Activated T-cell treated with anti-CD3 and anti-CD28 coated beads, Interleukin-2, amount 50 U/mL, for 24 hours (primary cell): ENCODE measurements around the gene SETD3.
A peak's percentile ranks its signal among the peaks of the same experiment; 100 is the strongest.

Experiments
- DNase-seq: peaks from one replicate; pipeline ENCODE4 v3.0.0-alpha.2; 2020
- H3K27ac Mint-ChIP-seq: 2 replicates; pipeline ENCODE4 v1.8.0; 2020; ENCODE audit warnings: mild to moderate bottlenecking, mixed read lengths
- H3K27me3 Mint-ChIP-seq: 2 replicates; pipeline ENCODE4 v1.8.0; 2020; ENCODE audit warnings: mixed read lengths
- H3K36me3 Mint-ChIP-seq: 2 replicates; pipeline ENCODE4 v1.8.0; 2020; ENCODE audit warnings: low read depth, mixed read lengths
- H3K4me1 Mint-ChIP-seq: 2 replicates; pipeline ENCODE4 v1.8.0; 2020; ENCODE audit warnings: low read depth, mixed read lengths
- H3K4me3 Mint-ChIP-seq: 2 replicates; pipeline ENCODE4 v1.8.0; 2020; ENCODE audit warnings: mild to moderate bottlenecking, moderate library complexity, mixed read lengths
- H3K9me3 Mint-ChIP-seq: 2 replicates; pipeline ENCODE4 v1.8.0; 2020; ENCODE audit warnings: mixed read lengths

Gene SETD3

DNA sequence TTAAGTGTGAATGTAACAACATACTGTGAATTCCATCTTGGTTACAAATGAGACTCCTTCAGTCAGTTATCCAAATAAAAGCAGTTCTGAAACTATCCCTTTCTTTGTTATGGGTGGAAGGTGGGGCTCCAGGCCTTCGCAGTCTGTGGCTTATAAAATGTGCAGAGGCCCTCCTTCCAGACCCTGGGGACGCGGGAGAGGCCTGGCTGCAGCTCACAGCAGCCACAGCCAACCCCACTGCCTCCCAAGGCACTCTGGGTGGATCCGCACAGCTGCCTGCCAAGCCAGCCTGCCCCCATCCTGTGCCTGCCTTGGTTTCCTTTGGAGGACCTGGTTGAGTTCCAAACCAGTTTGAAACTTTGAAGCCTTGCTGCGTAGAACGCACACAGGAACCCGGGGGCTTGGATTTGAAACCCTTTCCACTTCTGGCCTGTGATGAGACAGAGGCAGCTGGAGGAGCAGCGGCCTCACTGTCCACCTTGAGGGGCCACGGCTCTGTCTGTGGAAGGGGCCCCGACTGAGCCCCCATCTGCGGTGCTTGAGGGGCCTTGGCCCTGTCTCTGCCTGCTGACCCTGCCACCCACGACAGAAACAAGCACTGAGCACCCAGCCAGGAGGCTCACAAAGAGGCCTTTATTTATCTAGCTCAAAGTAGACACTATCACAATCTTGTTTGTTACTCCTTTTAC is 30.9 kb upstream of the SETD3 start:
- peaks cover 63% of the 10 kb centered on the region for H3K36me3 Mint-ChIP-seq
- no peaks in the 10 kb centered on the region for H3K27me3 Mint-ChIP-seq

DNA sequence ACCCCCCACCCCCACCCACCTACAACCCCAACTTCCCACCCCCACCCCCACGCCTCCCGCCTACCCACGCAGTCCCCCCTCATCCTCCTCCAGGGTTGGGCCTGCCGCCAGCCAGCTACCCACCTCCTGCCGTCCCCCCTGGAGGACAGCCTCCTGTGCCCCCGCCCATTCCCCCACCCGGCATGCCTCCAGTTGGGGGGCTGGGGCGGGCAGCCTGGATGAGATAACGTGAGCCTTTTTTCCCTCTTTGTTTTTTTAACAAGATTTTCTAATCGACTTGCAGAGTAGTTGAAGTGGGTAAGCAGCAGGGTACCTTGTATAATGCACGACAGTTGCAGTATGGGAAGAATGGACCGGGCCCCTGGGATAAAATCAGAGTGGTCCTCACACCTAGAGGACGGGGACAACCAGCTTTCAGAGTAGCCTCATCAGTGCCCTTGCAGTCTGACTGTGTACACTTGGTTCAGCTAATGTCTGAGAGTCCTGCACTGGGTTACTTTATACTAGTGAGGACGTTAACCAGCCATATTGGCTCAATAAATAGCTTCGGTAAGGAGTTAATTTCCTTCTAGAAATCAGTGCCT is 30.0 kb upstream of the SETD3 start:
- H3K4me3 Mint-ChIP-seq, result no peak overlapping the region
- H3K36me3 Mint-ChIP-seq, result peaks cover 73% of the 10 kb centered on the region
- H3K9me3 Mint-ChIP-seq, result no peaks in the 10 kb centered on the region
- H3K27ac Mint-ChIP-seq, result no peak overlapping the region
- H3K27me3 Mint-ChIP-seq, result no peaks in the 10 kb centered on the region
- no peaks in the 10 kb centered on the region for H3K4me1 Mint-ChIP-seq
- no peak for DNase-seq

More for the DNA sequence above, 30.9 kb upstream of the SETD3 start:
- no peaks in the 10 kb centered on the region for H3K9me3 Mint-ChIP-seq
- no peaks in the 10 kb centered on the region for H3K4me1 Mint-ChIP-seq
- H3K4me3 Mint-ChIP-seq, result no peak overlapping the region
- DNase-seq, result no peak
- H3K27ac Mint-ChIP-seq, result no peak overlapping the region

DNA sequence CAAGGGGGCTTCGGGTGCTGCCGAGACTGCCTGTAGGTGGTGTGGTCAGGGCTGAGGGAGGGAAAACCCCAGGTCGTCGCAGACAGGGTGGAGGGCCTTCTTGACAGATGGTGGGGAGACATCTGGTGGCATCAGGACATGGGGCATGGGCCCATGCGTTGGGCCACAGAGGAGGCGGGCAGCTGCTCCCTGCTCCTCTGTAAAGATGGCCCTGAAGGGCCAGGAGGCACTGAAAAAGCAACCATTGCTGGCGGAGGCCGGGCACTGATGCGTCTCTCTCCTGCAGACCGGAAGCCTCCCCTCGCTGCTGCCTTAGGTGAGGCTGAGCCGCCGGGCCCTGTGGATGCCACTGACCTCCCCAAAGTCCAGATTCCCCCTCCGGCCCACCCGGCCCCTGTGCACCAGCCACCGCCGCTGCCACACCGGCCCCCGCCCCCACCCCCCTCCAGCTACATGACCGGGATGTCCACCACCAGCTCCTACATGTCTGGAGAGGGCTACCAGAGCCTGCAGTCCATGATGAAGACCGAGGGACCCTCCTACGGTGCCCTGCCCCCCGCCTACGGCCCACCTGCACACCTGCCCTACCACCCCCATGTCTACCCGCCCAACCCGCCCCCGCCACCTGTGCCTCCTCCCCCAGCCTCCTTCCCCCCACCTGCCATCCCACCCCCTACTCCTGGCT is 29.4 kb upstream of the SETD3 start:
- Mint-ChIP-seq H3K4me1 (no peaks in the 10 kb centered on the region), H3K36me3 (peaks cover 79% of the 10 kb centered on the region), H3K9me3 (no peaks in the 10 kb centered on the region), H3K4me3 (no peak overlapping the region), H3K27me3 (no peaks in the 10 kb centered on the region), H3K27ac (peak overlapping the region; percentile 11)
- DNase-seq, result no peak

- Mint-ChIP-seq H3K27me3 (no peaks in the 10 kb centered on the region), H3K27ac (peak overlapping the region; percentile 41), H3K4me1 (no peaks in the 10 kb centered on the region), H3K36me3 (peaks cover 87% of the 10 kb centered on the region), H3K9me3 (no peaks in the 10 kb centered on the region), H3K4me3 (no peak overlapping the region)
- peak; percentile 22 for DNase-seq
These were observed 28.4 kb upstream of the SETD3 start for GRCh38 chr14:99508896-99509629.

DNA sequence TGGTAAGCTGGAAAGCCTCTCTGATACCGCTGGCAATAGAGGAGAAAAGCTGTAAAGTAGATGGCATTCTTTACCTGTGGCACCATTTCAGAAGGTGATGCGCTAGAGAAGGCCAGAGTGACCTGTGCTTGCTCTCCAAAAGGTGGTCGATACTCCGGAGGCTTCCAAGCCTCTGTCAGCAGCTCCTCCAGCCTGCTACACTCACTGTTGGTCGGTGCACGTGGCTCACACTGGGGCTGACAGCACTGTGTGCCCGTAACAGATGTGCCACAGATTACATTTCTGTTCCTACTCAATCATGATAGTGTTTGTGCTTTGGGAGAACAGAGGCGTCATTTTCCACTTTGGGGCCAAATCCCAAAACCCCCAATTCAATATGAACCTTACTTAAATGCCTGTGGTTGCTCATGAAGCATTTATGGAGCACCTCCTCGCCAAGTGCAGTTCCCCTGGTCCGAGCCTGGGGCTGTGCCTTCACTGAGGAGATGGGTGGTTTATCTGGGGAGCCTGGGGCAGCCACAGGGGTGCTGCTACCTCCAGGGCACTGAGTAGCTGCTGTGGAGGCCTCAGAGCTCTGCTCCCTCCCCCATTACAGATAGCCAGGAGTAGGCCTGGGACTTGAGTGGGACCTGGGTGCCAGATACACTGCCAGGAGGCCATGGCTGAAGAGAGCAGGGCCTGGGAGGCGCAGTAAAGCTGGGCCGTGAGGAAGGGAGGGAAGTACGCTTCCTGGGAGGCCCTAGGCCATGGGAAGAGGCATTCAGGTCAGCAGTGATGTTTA is 27.4 kb upstream of the SETD3 start:
- no peaks in the 10 kb centered on the region for H3K9me3 Mint-ChIP-seq
- no peaks in the 10 kb centered on the region for H3K27me3 Mint-ChIP-seq
- peaks cover 89% of the 10 kb centered on the region for H3K36me3 Mint-ChIP-seq
- H3K27ac Mint-ChIP-seq, result peak overlapping the region; percentile 41
- H3K4me3 Mint-ChIP-seq, result no peak overlapping the region
- peaks cover 5% of the 10 kb centered on the region for H3K4me1 Mint-ChIP-seq
- no peak for DNase-seq

DNA sequence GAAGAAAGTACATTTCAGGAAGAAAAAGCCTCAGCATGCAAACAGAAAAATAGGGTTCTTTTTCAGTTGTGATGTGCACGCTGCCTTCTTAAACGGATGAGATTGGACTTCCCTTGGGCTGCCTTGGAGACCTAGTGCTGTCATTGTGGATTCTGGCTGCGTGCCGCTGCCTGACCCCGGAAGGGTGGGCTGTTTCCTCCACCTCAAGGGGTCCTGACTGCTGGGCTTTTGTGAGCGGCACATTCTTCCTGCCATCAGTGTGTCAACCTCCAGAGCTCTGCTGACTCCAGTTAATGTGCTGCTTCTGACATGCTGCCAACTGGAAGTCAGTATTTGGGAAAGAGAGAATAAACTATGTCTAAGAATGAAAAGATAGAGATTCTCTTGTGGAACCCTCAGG is 25.6 kb upstream of the SETD3 start:
- Mint-ChIP-seq H3K4me3 (no peak overlapping the region), H3K27ac (peak overlapping the region; percentile 48), H3K36me3 (peaks cover 93% of the 10 kb centered on the region), H3K4me1 (peaks cover 5% of the 10 kb centered on the region), H3K9me3 (no peaks in the 10 kb centered on the region), H3K27me3 (no peaks in the 10 kb centered on the region)
- DNase-seq, result no peak

- H3K27ac Mint-ChIP-seq, result peak overlapping the region; percentile 12
- no peak for DNase-seq
- no peaks in the 10 kb centered on the region for H3K27me3 Mint-ChIP-seq
- H3K4me1 Mint-ChIP-seq, result peaks cover 5% of the 10 kb centered on the region
- H3K4me3 Mint-ChIP-seq, result no peak overlapping the region
- H3K36me3 Mint-ChIP-seq, result peaks cover 98% of the 10 kb centered on the region
- H3K9me3 Mint-ChIP-seq, result no peaks in the 10 kb centered on the region
These were observed 24.4 kb upstream of the SETD3 start for GRCh38 chr14:99505089-99505488.

GRCh38 chr14:99503848-99504453 is 23.3 kb upstream of the SETD3 start:
- Mint-ChIP-seq H3K27ac (peak overlapping the region; percentile 77), H3K27me3 (no peaks in the 10 kb centered on the region), H3K36me3 (peaks cover 97% of the 10 kb centered on the region), H3K4me1 (peaks cover 5% of the 10 kb centered on the region), H3K9me3 (no peaks in the 10 kb centered on the region), H3K4me3 (no peak overlapping the region)
- no peak for DNase-seq

DNA sequence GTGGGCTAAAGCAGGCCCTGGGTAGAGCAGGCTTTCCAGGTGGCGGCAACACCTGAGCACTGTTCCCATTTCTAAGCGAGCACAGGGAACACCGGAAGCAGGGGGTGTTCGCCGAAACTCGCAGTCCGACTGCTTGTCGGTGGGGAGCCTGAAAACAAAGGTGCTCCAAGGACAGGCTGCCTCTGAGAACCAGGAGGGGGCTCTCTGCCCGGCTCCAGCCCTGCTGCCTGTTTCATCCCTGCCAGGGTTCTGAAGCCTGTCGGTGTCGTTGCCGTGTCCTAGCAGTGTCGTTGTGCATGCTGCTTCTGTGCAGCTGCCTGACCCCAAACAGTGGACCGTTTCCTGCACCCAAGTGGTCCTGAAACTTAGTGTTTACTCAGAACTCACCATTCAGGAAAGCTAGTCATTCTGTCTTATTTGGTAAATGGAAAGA is 22.3 kb upstream of the SETD3 start:
- H3K9me3 Mint-ChIP-seq, result no peaks in the 10 kb centered on the region
- H3K27me3 Mint-ChIP-seq, result no peaks in the 10 kb centered on the region
- no peak overlapping the region for H3K4me3 Mint-ChIP-seq
- H3K27ac Mint-ChIP-seq, result peak overlapping the region; percentile 34
- H3K4me1 Mint-ChIP-seq, result peaks cover 5% of the 10 kb centered on the region
- peaks cover 97% of the 10 kb centered on the region for H3K36me3 Mint-ChIP-seq
- no peak for DNase-seq

GRCh38 chr14:99497894-99498293 is 17.2 kb upstream of the SETD3 start:
- Mint-ChIP-seq H3K4me1 (no peaks in the 10 kb centered on the region), H3K36me3 (peaks cover 94% of the 10 kb centered on the region), H3K9me3 (no peaks in the 10 kb centered on the region), H3K4me3 (no peak overlapping the region), H3K27ac (peak overlapping the region; percentile 35), H3K27me3 (no peaks in the 10 kb centered on the region)
- DNase-seq, result no peak

- no peak overlapping the region for H3K4me3 Mint-ChIP-seq
- peaks cover 94% of the 10 kb centered on the region for H3K36me3 Mint-ChIP-seq
- H3K27me3 Mint-ChIP-seq, result no peaks in the 10 kb centered on the region
- no peak for DNase-seq
- no peaks in the 10 kb centered on the region for H3K9me3 Mint-ChIP-seq
- H3K4me1 Mint-ChIP-seq, result peaks cover under 1% of the 10 kb centered on the region
- H3K27ac Mint-ChIP-seq, result no peak overlapping the region
These were observed 16.7 kb upstream of the SETD3 start for GRCh38 chr14:99497341-99497740.

DNA sequence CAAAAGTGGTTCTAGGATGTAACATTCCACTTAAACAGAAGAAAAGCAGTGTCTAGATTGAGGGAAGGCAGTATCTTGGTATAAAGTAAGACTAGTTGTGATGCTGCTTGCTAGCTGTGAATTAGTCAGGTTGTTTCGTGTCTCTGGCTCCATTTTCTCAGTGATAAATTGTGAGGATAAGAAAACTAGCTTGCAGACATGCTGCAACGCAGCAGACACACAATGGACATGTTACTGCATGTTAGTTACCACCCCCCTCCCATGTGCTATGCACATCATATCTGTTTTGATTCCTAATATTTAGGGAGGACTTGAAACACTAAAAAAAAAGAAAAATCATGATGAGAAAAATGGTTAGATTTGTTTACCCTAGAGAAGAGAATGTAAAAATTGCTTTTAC is 3.4 kb upstream of the SETD3 start:
- Mint-ChIP-seq H3K27me3 (no peaks in the 10 kb centered on the region), H3K4me3 (no peak overlapping the region), H3K27ac (peak overlapping the region; percentile 8), H3K4me1 (peaks cover 65% of the 10 kb centered on the region), H3K36me3 (peaks cover 15% of the 10 kb centered on the region), H3K9me3 (no peaks in the 10 kb centered on the region)
- no peak for DNase-seq

GRCh38 chr14:99481745-99482099 is 1.1 kb upstream of the SETD3 start:
- H3K4me3 Mint-ChIP-seq, result peak overlapping the region; percentile 98
- no peaks in the 10 kb centered on the region for H3K9me3 Mint-ChIP-seq
- no peak for DNase-seq
- peak overlapping the region; percentile 99 for H3K27ac Mint-ChIP-seq
- H3K27me3 Mint-ChIP-seq, result no peaks in the 10 kb centered on the region
- peaks cover 18% of the 10 kb centered on the region for H3K36me3 Mint-ChIP-seq
- peaks cover 67% of the 10 kb centered on the region for H3K4me1 Mint-ChIP-seq
